WTC11 (cell line): ENCODE results near the gene KRTAP20-4. TPM values are rescaled to one million over a fixed set of nuclear protein-coding genes. Genes with fewer than 3 reads are reported as not detected.

Experiments
- ATAC-seq: fragments of 200-7000 bp; cut with Tn5 transposase; 2 replicates; pipeline ENCODE4 v1.10.0; 2021; ENCODE audit warnings: mild to moderate bottlenecking, moderate library complexity
- CTCF ChIA-PET: fragments of 300-600 bp; sonication (Branson Sonifier 250); formaldehyde crosslinking; loops from one replicate; lab custom pipeline; 2021; ENCODE audit warnings: antibody characterized with exemption; lab: Charles Lee
- POLR2A ChIA-PET: fragments of 350-600 bp; sonication (Branson Sonifier 250); formaldehyde crosslinking; loops from one replicate; lab custom pipeline; 2021; ENCODE audit warnings: antibody characterized with exemption; lab: Charles Lee
- DNase-seq: peaks from one replicate; pipeline ENCODE4 v3.0.0; 2021; ENCODE audit warnings: low spot score
- H3K27ac Mint-ChIP-seq: 2 replicates; pipeline ENCODE4 v1.8.0; 2021; ENCODE audit warnings: mixed read lengths
- H3K27me3 Mint-ChIP-seq: 2 replicates; pipeline ENCODE4 v1.8.0; 2021; ENCODE audit warnings: low read depth, mild to moderate bottlenecking, moderate library complexity, mixed read lengths
- H3K36me3 Mint-ChIP-seq: 2 replicates; pipeline ENCODE4 v1.8.0; 2021; ENCODE audit warnings: mixed read lengths
- H3K4me1 Mint-ChIP-seq: 2 replicates; pipeline ENCODE4 v1.8.0; 2022; ENCODE audit warnings: mixed read lengths
- H3K4me3 Mint-ChIP-seq: 2 replicates; pipeline ENCODE4 v1.8.0; 2021; ENCODE audit warnings: mild to moderate bottlenecking, moderate library complexity, mixed read lengths
- H3K9me3 Mint-ChIP-seq: 2 replicates; pipeline ENCODE4 v1.8.0; 2021; ENCODE audit warnings: mixed read lengths
- FOXJ3 ChIP-seq: sonication (generic); formaldehyde crosslinking; IDR thresholded peaks from 2 replicates; pipeline ENCODE4 v1.9.0; 2021; ENCODE audit warnings: missing genetic modification reagents, mild to moderate bottlenecking, borderline replicate concordance
- FOXK1 ChIP-seq: sonication (generic); formaldehyde crosslinking; IDR thresholded peaks from 2 replicates; pipeline ENCODE4 v1.8.0; 2022; ENCODE audit warnings: mild to moderate bottlenecking, moderate library complexity, missing genetic modification reagents
- GRHL2 ChIP-seq: fragments of 250-450 bp; sonication (Bioruptor Pico); IDR thresholded peaks from 2 replicates; pipeline ENCODE4 v1.8.0; 2022; ENCODE audit warnings: mild to moderate bottlenecking, moderate library complexity; ENCODE audit not compliant: insufficient replicate concordance, severe bottlenecking
- HMGA2 ChIP-seq: fragments of 250-450 bp; sonication (Bioruptor Pico); IDR thresholded peaks from 2 replicates; pipeline ENCODE4 v1.4.0; 2021; ENCODE audit warnings: mild to moderate bottlenecking, moderate library complexity
- JAZF1 ChIP-seq: fragments of 250-450 bp; sonication (Bioruptor Pico); IDR thresholded peaks from 2 replicates; pipeline ENCODE4 v1.9.0; 2021; ENCODE audit warnings: moderate library complexity, mild to moderate bottlenecking, inconsistent platforms
- MXD4 ChIP-seq: fragments of 250-450 bp; sonication (Bioruptor Pico); IDR thresholded peaks from 2 replicates; pipeline ENCODE4 v1.8.0; 2021; ENCODE audit warnings: mild to moderate bottlenecking, moderate library complexity, borderline replicate concordance
- NFATC4 ChIP-seq: fragments of 250-450 bp; sonication (Bioruptor Pico); IDR thresholded peaks from 2 replicates; pipeline ENCODE4 v1.9.0; 2021; ENCODE audit warnings: mild to moderate bottlenecking
- OVOL2 ChIP-seq: fragments of 250-450 bp; sonication (Bioruptor Pico); IDR thresholded peaks from 2 replicates; pipeline ENCODE4 v1.9.0; 2021; ENCODE audit warnings: mild to moderate bottlenecking, borderline replicate concordance
- RELA ChIP-seq: sonication (generic); formaldehyde crosslinking; IDR thresholded peaks from 2 replicates; pipeline ENCODE4 v1.8.1; 2022; ENCODE audit warnings: missing genetic modification reagents, mild to moderate bottlenecking, borderline replicate concordance
- RORB ChIP-seq: fragments of 250-450 bp; sonication (Bioruptor Pico); IDR thresholded peaks from 2 replicates; pipeline ENCODE4 v1.9.0; 2021; ENCODE audit warnings: mild to moderate bottlenecking
- SMAD3 ChIP-seq: sonication (generic); formaldehyde crosslinking; IDR thresholded peaks from 2 replicates; pipeline ENCODE4 v1.8.0; 2022; ENCODE audit warnings: missing genetic modification reagents, mild to moderate bottlenecking, borderline replicate concordance
- ZNF138 ChIP-seq: sonication (generic); formaldehyde crosslinking; conservative IDR thresholded peaks from 2 replicates; pipeline ENCODE4 v1.8.1; 2022; ENCODE audit warnings: mild to moderate bottlenecking, moderate library complexity, missing genetic modification reagents
- ZNF423 ChIP-seq: fragments of 250-450 bp; sonication (Bioruptor Pico); IDR thresholded peaks from 2 replicates; pipeline ENCODE4 v2.1.2; 2022; ENCODE audit warnings: mild to moderate bottlenecking, moderate library complexity
- total RNA-seq: library from RNA; stranded (reverse); gene quantifications from 3 replicates; pipeline ENCODE4 v1.2.3, GENCODE V29; 2021
- TF ChIP-seq, protein P1 (sequence below): sonication (generic); formaldehyde crosslinking; IDR thresholded peaks from 2 replicates; pipeline ENCODE4 v1.8.1; 2023; ENCODE audit warnings: mild to moderate bottlenecking, moderate library complexity, missing genetic modification reagents
- TF ChIP-seq, protein P2 (sequence below): sonication (generic); formaldehyde crosslinking; IDR thresholded peaks from 2 replicates; pipeline ENCODE4 v1.8.0; 2022; ENCODE audit warnings: mild to moderate bottlenecking, missing genetic modification reagents
- TF ChIP-seq, protein P3 (sequence below): sonication (generic); formaldehyde crosslinking; IDR thresholded peaks from 2 replicates; pipeline ENCODE4 v1.8.0; 2022; ENCODE audit warnings: mild to moderate bottlenecking, missing genetic modification reagents
- TF ChIP-seq, protein P4 (sequence below): sonication (generic); formaldehyde crosslinking; conservative IDR thresholded peaks from 2 replicates; pipeline ENCODE4 v1.8.1; 2022; ENCODE audit warnings: mild to moderate bottlenecking, missing genetic modification reagents
- TF ChIP-seq, protein P5 (sequence below): sonication (generic); formaldehyde crosslinking; IDR thresholded peaks from 2 replicates; pipeline ENCODE4 v1.8.0; 2023; ENCODE audit warnings: mild to moderate bottlenecking, missing genetic modification reagents
- TF ChIP-seq, protein P6 (sequence below): fragments of 250-450 bp; sonication (Bioruptor Pico); conservative IDR thresholded peaks from 2 replicates; pipeline ENCODE4 v1.9.0; 2021; ENCODE audit warnings: mild to moderate bottlenecking
- TF ChIP-seq, protein P7 (sequence below): sonication (generic); formaldehyde crosslinking; IDR thresholded peaks from 2 replicates; pipeline ENCODE4 v1.8.1; 2022; ENCODE audit warnings: low read depth, missing genetic modification reagents, borderline replicate concordance
- TF ChIP-seq, protein P8 (sequence below): sonication (generic); formaldehyde crosslinking; IDR thresholded peaks from 2 replicates; pipeline ENCODE4 v1.8.1; 2023; ENCODE audit warnings: mild to moderate bottlenecking, missing genetic modification reagents, moderate library complexity
- TF ChIP-seq, protein P9 (sequence below): sonication (generic); formaldehyde crosslinking; IDR thresholded peaks from 2 replicates; pipeline ENCODE4 v1.8.1; 2022; ENCODE audit warnings: low read depth, mild to moderate bottlenecking, moderate library complexity, missing genetic modification reagents, borderline replicate concordance

The KRTAP20-4 gene
- total RNA-seq, 1 experiment from 2014 or later: not detected

DNA sequence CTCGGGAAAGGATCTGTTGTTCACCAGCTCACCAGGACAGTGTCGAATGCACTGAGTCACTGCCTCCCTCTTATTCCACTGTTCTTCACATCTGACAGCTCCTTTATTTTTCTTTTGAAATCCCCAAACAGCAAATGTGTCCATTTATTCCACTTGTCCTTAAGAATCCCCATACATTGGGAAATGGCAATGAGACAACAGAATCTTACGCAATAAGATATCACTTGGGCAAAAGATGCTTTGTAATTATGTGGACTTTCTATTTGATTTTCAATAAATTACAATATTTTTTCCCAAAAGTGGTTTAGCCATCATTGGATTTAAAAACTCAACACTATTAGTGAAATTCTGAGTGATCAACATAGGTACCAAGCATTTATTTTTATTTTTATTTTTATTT is 18.3 kb downstream of the KRTAP20-4 start (continued):
- TF ChIP-seq, protein P1, sequence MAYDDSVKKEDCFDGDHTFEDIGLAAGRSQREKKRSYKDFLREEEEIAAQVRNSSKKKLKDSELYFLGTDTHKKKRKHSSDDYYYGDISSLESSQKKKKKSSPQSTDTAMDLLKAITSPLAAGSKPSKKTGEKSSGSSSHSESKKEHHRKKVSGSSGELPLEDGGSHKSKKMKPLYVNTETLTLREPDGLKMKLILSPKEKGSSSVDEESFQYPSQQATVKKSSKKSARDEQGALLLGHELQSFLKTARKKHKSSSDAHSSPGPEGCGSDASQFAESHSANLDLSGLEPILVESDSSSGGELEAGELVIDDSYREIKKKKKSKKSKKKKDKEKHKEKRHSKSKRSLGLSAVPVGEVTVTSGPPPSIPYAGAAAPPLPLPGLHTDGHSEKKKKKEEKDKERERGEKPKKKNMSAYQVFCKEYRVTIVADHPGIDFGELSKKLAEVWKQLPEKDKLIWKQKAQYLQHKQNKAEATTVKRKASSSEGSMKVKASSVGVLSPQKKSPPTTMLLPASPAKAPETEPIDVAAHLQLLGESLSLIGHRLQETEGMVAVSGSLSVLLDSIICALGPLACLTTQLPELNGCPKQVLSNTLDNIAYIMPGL (CRISPR knock-in tag): no peak
- TF ChIP-seq HMGA2 (no peak), FOXJ3 (no peak), JAZF1 (CRISPR knock-in tag) (no peak), RELA (CRISPR knock-in tag) (no peak)
- TF ChIP-seq, protein P2, sequence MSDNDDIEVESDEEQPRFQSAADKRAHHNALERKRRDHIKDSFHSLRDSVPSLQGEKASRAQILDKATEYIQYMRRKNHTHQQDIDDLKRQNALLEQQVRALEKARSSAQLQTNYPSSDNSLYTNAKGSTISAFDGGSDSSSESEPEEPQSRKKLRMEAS (CRISPR knock-in tag): no peak
- TF ChIP-seq, protein P3, sequence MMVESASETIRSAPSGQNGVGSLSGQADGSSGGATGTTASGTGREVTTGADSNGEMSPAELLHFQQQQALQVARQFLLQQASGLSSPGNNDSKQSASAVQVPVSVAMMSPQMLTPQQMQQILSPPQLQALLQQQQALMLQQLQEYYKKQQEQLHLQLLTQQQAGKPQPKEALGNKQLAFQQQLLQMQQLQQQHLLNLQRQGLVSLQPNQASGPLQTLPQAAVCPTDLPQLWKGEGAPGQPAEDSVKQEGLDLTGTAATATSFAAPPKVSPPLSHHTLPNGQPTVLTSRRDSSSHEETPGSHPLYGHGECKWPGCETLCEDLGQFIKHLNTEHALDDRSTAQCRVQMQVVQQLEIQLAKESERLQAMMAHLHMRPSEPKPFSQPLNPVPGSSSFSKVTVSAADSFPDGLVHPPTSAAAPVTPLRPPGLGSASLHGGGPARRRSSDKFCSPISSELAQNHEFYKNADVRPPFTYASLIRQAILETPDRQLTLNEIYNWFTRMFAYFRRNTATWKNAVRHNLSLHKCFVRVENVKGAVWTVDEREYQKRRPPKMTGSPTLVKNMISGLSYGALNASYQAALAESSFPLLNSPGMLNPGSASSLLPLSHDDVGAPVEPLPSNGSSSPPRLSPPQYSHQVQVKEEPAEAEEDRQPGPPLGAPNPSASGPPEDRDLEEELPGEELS (CRISPR knock-in tag): no peak

DNA sequence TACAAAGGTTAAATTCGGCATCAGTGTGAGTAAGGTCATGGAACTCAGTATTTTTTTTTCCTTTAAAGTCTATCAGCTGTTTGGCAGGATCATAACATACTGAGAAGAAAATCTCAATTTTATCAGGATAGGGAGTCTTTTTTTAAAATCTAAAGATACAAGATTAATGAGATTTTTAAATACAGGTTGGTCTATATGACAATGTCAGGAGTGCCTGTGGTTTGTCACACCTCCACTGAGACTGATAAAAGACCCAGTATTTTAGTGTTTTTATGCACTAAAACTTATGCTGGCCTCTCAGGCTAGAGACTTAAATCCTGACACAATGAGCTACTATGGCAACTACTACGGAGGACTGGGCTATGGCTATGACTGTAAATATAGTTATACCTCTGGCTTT is 22.1 kb downstream of the KRTAP20-4 start, which contains the start of gene KRTAP20-3:
Gene KRTAP20-3 (plus strand): TSS at position 301 of the 400 bp plus-strand sequence.
- POLR2A ChIA-PET: no interaction called here
- ATAC-seq (no peak), DNase-seq (no peak)
- no peak within 1 kb of the TSS for H3K27ac Mint-ChIP-seq
- peaks cover 7% of the 10 kb centered on the region; the same call in 1 of the 2 replicates for H3K9me3 Mint-ChIP-seq
- CTCF ChIA-PET: no interaction called here
- H3K27me3 Mint-ChIP-seq: no peaks in the 10 kb centered on the region
- H3K36me3 Mint-ChIP-seq: no peaks in the 10 kb centered on the region
- no peaks in the 10 kb centered on the region for H3K4me1 Mint-ChIP-seq
- TF ChIP-seq, protein P4, sequence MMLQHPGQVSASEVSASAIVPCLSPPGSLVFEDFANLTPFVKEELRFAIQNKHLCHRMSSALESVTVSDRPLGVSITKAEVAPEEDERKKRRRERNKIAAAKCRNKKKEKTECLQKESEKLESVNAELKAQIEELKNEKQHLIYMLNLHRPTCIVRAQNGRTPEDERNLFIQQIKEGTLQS: no peak
- TF ChIP-seq, protein P5, sequence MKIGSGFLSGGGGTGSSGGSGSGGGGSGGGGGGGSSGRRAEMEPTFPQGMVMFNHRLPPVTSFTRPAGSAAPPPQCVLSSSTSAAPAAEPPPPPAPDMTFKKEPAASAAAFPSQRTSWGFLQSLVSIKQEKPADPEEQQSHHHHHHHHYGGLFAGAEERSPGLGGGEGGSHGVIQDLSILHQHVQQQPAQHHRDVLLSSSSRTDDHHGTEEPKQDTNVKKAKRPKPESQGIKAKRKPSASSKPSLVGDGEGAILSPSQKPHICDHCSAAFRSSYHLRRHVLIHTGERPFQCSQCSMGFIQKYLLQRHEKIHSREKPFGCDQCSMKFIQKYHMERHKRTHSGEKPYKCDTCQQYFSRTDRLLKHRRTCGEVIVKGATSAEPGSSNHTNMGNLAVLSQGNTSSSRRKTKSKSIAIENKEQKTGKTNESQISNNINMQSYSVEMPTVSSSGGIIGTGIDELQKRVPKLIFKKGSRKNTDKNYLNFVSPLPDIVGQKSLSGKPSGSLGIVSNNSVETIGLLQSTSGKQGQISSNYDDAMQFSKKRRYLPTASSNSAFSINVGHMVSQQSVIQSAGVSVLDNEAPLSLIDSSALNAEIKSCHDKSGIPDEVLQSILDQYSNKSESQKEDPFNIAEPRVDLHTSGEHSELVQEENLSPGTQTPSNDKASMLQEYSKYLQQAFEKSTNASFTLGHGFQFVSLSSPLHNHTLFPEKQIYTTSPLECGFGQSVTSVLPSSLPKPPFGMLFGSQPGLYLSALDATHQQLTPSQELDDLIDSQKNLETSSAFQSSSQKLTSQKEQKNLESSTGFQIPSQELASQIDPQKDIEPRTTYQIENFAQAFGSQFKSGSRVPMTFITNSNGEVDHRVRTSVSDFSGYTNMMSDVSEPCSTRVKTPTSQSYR: no peak
- TF ChIP-seq GRHL2 (CRISPR knock-in tag): no peak
- no peak for TF ChIP-seq SMAD3
- TF ChIP-seq ZNF423 (CRISPR knock-in tag): no peak
- TF ChIP-seq, protein P6, sequence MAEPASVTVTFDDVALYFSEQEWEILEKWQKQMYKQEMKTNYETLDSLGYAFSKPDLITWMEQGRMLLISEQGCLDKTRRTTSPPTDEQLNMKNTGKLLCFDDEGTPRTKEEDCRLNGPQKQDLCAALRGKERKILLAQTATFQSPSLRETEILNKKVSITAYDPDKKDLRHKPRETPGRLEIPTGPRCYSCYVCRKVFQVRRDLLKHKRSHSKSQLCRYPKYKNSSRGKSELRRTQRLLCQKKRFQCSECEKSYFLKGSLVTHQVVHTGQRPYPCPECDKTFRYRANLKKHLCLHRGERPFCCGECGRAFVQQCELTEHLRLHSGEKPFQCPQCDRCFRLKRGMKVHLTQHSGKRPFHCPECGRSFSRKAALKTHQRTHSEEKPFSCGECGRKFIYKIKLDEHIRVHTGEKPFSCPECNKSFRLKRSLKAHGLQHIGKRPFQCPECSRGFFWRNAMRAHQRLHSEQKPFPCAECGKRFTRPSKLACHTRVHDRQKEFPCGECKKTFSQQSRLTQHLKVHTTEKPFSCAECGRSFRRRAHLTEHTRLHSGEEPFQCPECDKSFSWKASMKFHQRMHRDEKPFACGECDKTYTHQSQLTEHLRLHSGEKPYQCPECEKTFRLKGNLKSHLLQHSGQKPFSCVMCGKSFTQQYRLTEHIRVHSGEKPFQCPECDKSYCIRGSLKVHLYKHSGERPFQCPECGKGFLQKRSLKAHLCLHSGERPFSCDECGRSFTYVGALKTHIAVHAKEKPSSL (CRISPR knock-in tag): no peak
- no peak for TF ChIP-seq FOXJ3
- TF ChIP-seq, protein P7, sequence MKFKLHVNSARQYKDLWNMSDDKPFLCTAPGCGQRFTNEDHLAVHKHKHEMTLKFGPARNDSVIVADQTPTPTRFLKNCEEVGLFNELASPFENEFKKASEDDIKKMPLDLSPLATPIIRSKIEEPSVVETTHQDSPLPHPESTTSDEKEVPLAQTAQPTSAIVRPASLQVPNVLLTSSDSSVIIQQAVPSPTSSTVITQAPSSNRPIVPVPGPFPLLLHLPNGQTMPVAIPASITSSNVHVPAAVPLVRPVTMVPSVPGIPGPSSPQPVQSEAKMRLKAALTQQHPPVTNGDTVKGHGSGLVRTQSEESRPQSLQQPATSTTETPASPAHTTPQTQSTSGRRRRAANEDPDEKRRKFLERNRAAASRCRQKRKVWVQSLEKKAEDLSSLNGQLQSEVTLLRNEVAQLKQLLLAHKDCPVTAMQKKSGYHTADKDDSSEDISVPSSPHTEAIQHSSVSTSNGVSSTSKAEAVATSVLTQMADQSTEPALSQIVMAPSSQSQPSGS (CRISPR knock-in tag): no peak
- no peak for TF ChIP-seq NFATC4 (CRISPR knock-in tag)
- TF ChIP-seq RORB: no peak
- no peak for TF ChIP-seq MXD4 (CRISPR knock-in tag)
- TF ChIP-seq FOXK1 (CRISPR knock-in tag): no peak
- no peak for TF ChIP-seq ZNF138 (CRISPR knock-in tag)
- TF ChIP-seq, protein P8, sequence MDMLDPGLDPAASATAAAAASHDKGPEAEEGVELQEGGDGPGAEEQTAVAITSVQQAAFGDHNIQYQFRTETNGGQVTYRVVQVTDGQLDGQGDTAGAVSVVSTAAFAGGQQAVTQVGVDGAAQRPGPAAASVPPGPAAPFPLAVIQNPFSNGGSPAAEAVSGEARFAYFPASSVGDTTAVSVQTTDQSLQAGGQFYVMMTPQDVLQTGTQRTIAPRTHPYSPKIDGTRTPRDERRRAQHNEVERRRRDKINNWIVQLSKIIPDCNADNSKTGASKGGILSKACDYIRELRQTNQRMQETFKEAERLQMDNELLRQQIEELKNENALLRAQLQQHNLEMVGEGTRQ: no peak
- TF ChIP-seq, protein P9, sequence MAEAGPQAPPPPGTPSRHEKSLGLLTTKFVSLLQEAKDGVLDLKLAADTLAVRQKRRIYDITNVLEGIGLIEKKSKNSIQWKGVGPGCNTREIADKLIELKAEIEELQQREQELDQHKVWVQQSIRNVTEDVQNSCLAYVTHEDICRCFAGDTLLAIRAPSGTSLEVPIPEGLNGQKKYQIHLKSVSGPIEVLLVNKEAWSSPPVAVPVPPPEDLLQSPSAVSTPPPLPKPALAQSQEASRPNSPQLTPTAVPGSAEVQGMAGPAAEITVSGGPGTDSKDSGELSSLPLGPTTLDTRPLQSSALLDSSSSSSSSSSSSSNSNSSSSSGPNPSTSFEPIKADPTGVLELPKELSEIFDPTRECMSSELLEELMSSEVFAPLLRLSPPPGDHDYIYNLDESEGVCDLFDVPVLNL (CRISPR knock-in tag): no peak
- TF ChIP-seq OVOL2 (CRISPR knock-in tag): no peak
- H3K4me3 Mint-ChIP-seq: no peak within 1 kb of the TSS
